Measurements from ENCODE around the gene NTM.

The NTM gene

DNA sequence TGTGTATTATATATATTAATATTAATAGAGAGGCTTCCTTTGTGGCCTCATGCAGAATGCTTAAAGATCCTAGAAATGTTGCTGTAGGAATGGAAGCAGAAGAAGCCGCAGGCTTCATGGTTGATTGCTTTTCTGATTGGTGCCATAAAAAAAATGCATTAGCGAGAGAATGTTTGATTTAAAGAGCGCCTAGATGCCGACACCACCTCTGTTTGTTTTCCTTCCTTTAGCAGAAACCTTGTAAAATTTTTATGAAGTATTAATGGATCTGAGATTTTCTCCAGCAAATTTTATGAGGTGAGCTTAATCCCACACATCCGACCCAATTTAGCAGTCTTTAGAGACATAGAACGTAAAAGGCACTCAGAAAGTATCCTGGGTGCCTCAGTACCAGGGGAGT lies 587.5 kb downstream of the NTM start (continued):
- TF ChIP-seq ZNF548 (tag by site-specific recombination; IDR thresholded peaks at IDR 0.05) = no peak
- no peak for TF ChIP-seq ZNF24 (tag by site-specific recombination; IDR thresholded peaks at IDR 0.05)
- TF ChIP-seq ZNF747 (tag by site-specific recombination; IDR thresholded peaks at IDR 0.05) = no peak
- no peak for TF ChIP-seq KLF8 (tag by site-specific recombination; IDR thresholded peaks at IDR 0.05)
- TF ChIP-seq ZBTB48 (tag by site-specific recombination; IDR thresholded peaks at IDR 0.05) = no peak
- TF ChIP-seq, protein P1, sequence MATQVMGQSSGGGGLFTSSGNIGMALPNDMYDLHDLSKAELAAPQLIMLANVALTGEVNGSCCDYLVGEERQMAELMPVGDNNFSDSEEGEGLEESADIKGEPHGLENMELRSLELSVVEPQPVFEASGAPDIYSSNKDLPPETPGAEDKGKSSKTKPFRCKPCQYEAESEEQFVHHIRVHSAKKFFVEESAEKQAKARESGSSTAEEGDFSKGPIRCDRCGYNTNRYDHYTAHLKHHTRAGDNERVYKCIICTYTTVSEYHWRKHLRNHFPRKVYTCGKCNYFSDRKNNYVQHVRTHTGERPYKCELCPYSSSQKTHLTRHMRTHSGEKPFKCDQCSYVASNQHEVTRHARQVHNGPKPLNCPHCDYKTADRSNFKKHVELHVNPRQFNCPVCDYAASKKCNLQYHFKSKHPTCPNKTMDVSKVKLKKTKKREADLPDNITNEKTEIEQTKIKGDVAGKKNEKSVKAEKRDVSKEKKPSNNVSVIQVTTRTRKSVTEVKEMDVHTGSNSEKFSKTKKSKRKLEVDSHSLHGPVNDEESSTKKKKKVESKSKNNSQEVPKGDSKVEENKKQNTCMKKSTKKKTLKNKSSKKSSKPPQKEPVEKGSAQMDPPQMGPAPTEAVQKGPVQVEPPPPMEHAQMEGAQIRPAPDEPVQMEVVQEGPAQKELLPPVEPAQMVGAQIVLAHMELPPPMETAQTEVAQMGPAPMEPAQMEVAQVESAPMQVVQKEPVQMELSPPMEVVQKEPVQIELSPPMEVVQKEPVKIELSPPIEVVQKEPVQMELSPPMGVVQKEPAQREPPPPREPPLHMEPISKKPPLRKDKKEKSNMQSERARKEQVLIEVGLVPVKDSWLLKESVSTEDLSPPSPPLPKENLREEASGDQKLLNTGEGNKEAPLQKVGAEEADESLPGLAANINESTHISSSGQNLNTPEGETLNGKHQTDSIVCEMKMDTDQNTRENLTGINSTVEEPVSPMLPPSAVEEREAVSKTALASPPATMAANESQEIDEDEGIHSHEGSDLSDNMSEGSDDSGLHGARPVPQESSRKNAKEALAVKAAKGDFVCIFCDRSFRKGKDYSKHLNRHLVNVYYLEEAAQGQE (tag by site-specific recombination; IDR thresholded peaks at IDR 0.05) = no peak
- TF ChIP-seq ZNF423 (tag by site-specific recombination; IDR thresholded peaks at IDR 0.05) = 0 out of 2 replicates have a peak, but pooled peaks have one; percentile 20
- TF ChIP-seq, protein P2, sequence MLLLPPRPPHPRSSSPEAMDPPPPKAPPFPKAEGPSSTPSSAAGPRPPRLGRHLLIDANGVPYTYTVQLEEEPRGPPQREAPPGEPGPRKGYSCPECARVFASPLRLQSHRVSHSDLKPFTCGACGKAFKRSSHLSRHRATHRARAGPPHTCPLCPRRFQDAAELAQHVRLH (tag by site-specific recombination; IDR thresholded peaks at IDR 0.05) = no peak
- no peak for TF ChIP-seq GLI4 (tag by site-specific recombination; IDR thresholded peaks at IDR 0.05)
- no peak for TF ChIP-seq ZNF140 (tag by site-specific recombination; IDR thresholded peaks at IDR 0.05)
- TF ChIP-seq RBAK (tag by site-specific recombination; IDR thresholded peaks at IDR 0.05) = no peak
- peak; percentile 82; the same call in 1 of the 2 replicates for TF ChIP-seq HOXD13 (CRISPR knock-in tag; IDR thresholded peaks at IDR 0.05; ENCODE audit: borderline replicate concordance)
- no peak for TF ChIP-seq IKZF3 (tag by site-specific recombination; IDR thresholded peaks at IDR 0.05)
- TF ChIP-seq YY1 (tag by site-specific recombination; IDR thresholded peaks at IDR 0.05) = 0 out of 2 replicates have a peak, but pooled peaks have one; percentile 32
- TF ChIP-seq, protein P3, sequence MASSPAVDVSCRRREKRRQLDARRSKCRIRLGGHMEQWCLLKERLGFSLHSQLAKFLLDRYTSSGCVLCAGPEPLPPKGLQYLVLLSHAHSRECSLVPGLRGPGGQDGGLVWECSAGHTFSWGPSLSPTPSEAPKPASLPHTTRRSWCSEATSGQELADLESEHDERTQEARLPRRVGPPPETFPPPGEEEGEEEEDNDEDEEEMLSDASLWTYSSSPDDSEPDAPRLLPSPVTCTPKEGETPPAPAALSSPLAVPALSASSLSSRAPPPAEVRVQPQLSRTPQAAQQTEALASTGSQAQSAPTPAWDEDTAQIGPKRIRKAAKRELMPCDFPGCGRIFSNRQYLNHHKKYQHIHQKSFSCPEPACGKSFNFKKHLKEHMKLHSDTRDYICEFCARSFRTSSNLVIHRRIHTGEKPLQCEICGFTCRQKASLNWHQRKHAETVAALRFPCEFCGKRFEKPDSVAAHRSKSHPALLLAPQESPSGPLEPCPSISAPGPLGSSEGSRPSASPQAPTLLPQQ (tag by site-specific recombination; IDR thresholded peaks at IDR 0.05) = no peak
- TF ChIP-seq, protein P4, sequence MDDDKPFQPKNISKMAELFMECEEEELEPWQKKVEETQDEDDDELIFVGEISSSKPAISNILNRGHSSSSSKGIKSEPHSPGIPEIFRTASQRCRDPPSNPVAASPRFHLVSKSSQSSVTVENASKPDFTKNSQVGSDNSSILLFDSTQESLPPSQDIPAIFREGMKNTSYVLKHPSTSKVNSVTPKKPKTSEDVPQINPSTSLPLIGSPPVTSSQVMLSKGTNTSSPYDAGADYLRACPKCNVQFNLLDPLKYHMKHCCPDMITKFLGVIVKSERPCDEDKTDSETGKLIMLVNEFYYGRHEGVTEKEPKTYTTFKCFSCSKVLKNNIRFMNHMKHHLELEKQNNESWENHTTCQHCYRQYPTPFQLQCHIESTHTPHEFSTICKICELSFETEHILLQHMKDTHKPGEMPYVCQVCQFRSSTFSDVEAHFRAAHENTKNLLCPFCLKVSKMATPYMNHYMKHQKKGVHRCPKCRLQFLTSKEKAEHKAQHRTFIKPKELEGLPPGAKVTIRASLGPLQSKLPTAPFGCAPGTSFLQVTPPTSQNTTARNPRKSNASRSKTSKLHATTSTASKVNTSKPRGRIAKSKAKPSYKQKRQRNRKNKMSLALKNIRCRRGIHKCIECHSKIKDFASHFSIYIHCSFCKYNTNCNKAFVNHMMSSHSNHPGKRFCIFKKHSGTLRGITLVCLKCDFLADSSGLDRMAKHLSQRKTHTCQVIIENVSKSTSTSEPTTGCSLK (tag by site-specific recombination; IDR thresholded peaks at IDR 0.05) = no peak
- TF ChIP-seq ZNF785 (tag by site-specific recombination; IDR thresholded peaks at IDR 0.05) = no peak
- TF ChIP-seq ZNF366 (tag by site-specific recombination; conservative IDR thresholded peaks at IDR 0.05) = no peak
- TF ChIP-seq ZNF155 (tag by site-specific recombination; IDR thresholded peaks at IDR 0.05) = no peak
- peak; percentile 48; the same call in 1 of the 2 replicates for TF ChIP-seq BCL11A (tag by site-specific recombination; IDR thresholded peaks at IDR 0.05; ENCODE audit: low read depth)
- TF ChIP-seq ZNF239 (tag by site-specific recombination; IDR thresholded peaks at IDR 0.05) = no peak
- no peak for TF ChIP-seq ZNF830 (tag by site-specific recombination; IDR thresholded peaks at IDR 0.05; ENCODE audit: low read depth)
- TF ChIP-seq ZNF677 (tag by site-specific recombination; IDR thresholded peaks at IDR 0.05) = no peak
- no peak for TF ChIP-seq ZNF654 (tag by site-specific recombination; IDR thresholded peaks at IDR 0.05; ENCODE audit: low read depth)
- no peak for TF ChIP-seq ZNF175 (tag by site-specific recombination; IDR thresholded peaks at IDR 0.05)
- no peak for TF ChIP-seq ZNF791 (tag by site-specific recombination; IDR thresholded peaks at IDR 0.05)
- no peak for TF ChIP-seq ZBTB20 (tag by site-specific recombination; IDR thresholded peaks at IDR 0.05)
- TF ChIP-seq, protein P5, sequence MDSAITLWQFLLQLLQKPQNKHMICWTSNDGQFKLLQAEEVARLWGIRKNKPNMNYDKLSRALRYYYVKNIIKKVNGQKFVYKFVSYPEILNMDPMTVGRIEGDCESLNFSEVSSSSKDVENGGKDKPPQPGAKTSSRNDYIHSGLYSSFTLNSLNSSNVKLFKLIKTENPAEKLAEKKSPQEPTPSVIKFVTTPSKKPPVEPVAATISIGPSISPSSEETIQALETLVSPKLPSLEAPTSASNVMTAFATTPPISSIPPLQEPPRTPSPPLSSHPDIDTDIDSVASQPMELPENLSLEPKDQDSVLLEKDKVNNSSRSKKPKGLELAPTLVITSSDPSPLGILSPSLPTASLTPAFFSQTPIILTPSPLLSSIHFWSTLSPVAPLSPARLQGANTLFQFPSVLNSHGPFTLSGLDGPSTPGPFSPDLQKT (IDR thresholded peaks at IDR 0.05; ENCODE audit: borderline replicate concordance, low read depth, low read length) = no peak
- TF ChIP-seq ZFHX2 (tag by site-specific recombination; conservative IDR thresholded peaks at IDR 0.05) = no peak
- no peak for TF ChIP-seq ZNF391 (tag by site-specific recombination; IDR thresholded peaks at IDR 0.05; ENCODE audit: borderline replicate concordance, low read depth)
- no peak for TF ChIP-seq ZNF2 (tag by site-specific recombination; IDR thresholded peaks at IDR 0.05)
- TF ChIP-seq, protein P6, sequence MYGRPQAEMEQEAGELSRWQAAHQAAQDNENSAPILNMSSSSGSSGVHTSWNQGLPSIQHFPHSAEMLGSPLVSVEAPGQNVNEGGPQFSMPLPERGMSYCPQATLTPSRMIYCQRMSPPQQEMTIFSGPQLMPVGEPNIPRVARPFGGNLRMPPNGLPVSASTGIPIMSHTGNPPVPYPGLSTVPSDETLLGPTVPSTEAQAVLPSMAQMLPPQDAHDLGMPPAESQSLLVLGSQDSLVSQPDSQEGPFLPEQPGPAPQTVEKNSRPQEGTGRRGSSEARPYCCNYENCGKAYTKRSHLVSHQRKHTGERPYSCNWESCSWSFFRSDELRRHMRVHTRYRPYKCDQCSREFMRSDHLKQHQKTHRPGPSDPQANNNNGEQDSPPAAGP (tag by site-specific recombination; IDR thresholded peaks at IDR 0.05) = no peak
- TF ChIP-seq MEIS1 (CRISPR knock-in tag; IDR thresholded peaks at IDR 0.05; ENCODE audit: borderline replicate concordance) = no peak

Data from HEK293 (cell line).